HL-60/S4 (cell line): ENCODE results near the gene MT1F.
"Not testable (repeated sequence)": the region's sequence is repeated elsewhere in the genome, so short reads cannot be mapped to it uniquely, and the experiment has no call there.

Source experiments
- in situ Hi-C: fragments of 300-500 bp; cut with MboI; formaldehyde crosslinking; loops from 2 replicates; pipeline ENCODE4 v1.14.3; 2022; ENCODE audit warnings: low sequenced_read_pairs

MT1F gene

GRCh38 chr16:56669840-56670619 is 12.3 kb downstream of the MT1F start:
- in situ Hi-C loops: no loop called here

- in situ Hi-C loops: no loop called here
Observed at GRCh38 chr16:56670620-56670934, 12.8 kb downstream of the MT1F start.

- in situ Hi-C loops: not testable (repeated sequence)
Observed at GRCh38 chr16:56671691-56672090, 13.9 kb downstream of the MT1F start.

GRCh38 chr16:56672171-56672570 is 14.4 kb downstream of the MT1F start:
- in situ Hi-C loops: not testable (repeated sequence)

- in situ Hi-C loops: no loop called here
Observed at GRCh38 chr16:56672761-56673536, 15.2 kb downstream of the MT1F start.

GRCh38 chr16:56673921-56674320 is 16.2 kb downstream of the MT1F start:
- in situ Hi-C loops: no loop called here

GRCh38 chr16:56674570-56674969 is 16.8 kb downstream of the MT1F start:
- in situ Hi-C loops: not testable (repeated sequence)

GRCh38 chr16:56675685-56676210 is 18.0 kb downstream of the MT1F start:
- in situ Hi-C loops: no loop called here

GRCh38 chr16:56677474-56677873 is 19.7 kb downstream of the MT1F start:
- in situ Hi-C loops: no loop called here

- in situ Hi-C loops: no loop called here
Observed at GRCh38 chr16:56679078-56679730, 21.4 kb downstream of the MT1F start.

- in situ Hi-C loops: loop anchor here (10.0 kb wide), 1 partner anchor 75 kb away; the partner anchor contains the start of gene MT2A
Observed at GRCh38 chr16:56679818-56680217, 22.1 kb downstream of the MT1F start.

GRCh38 chr16:56681939-56682702 is 24.4 kb downstream of the MT1F start, which contains the start of gene MT1X:
MT1X (plus strand) TSS chr16:56682470; CDS start chr16:56682541, 71 bp downstream.
- in situ Hi-C loops: loop anchor here (10.0 kb wide), 1 partner anchor 77 kb away; the partner anchor contains the start of gene MT2A

- in situ Hi-C loops: loop anchor here (10.0 kb wide), 1 partner anchor 78 kb away; the partner anchor contains the start of gene MT2A
Observed at GRCh38 chr16:56682703-56683397, 25.1 kb downstream of the MT1F start.

GRCh38 chr16:56683424-56684172 is 25.8 kb downstream of the MT1F start:
- in situ Hi-C loops: loop anchor here (10.0 kb wide), 1 partner anchor 79 kb away; the partner anchor contains the start of gene MT2A

- in situ Hi-C loops: loop anchor here (10.0 kb wide), 1 partner anchor 80 kb away; the partner anchor contains the start of gene MT2A
Observed at GRCh38 chr16:56684256-56684925, 26.6 kb downstream of the MT1F start.

- in situ Hi-C loops: loop anchor here (10.0 kb wide), 1 partner anchor 80 kb away; the partner anchor contains the start of gene MT2A
Observed at GRCh38 chr16:56684926-56685590, 27.3 kb downstream of the MT1F start.

- in situ Hi-C loops: loop anchor here (10.0 kb wide), 1 partner anchor 82 kb away; the partner anchor contains the start of gene MT2A
Observed at GRCh38 chr16:56686758-56687157, 29.0 kb downstream of the MT1F start.

GRCh38 chr16:56688762-56689161 is 31.0 kb downstream of the MT1F start:
- in situ Hi-C loops: loop anchor here (10.0 kb wide), 1 partner anchor 84 kb away; the partner anchor contains the start of gene MT2A
